Measurements from ENCODE around the gene TLCD3B. TPM values are rescaled to one million over a fixed set of nuclear protein-coding genes. Genes with fewer than 3 reads are reported as not detected.

The TLCD3B gene
- total and polyA plus RNA-seq, 9 of the 15 experiments (the other 6 are each of a cell fraction or from before 2014, with no cell fraction given), result 0.10 to 0.52 (median 0.23) TPM; not detected in 4

GRCh38 chr16:30063893-30064728 is 33.0 kb upstream of the TLCD3B start (continued):
- TF ChIP-seq PRDM10 (IDR thresholded peaks at IDR 0.05; ENCODE audit: partially characterized antibody), result peak; percentile 67
- peak; percentile 48 to 57 (median 50); a peak in 5 of 6 replicates for TF ChIP-seq CTCF (IDR thresholded peaks at IDR 0.05 in 2 of 3, conservative IDR thresholded peaks at IDR 0.05 in 1 of 3; ENCODE audit: insufficient read depth in 2 of 3, low read depth in 1 of 3, low read length in 3 of 3)
- TF ChIP-seq MYBL2 (IDR thresholded peaks at IDR 0.05; ENCODE audit: low read depth), result no peak
- TF ChIP-seq MYBL2 (CRISPR knock-in tag; IDR thresholded peaks at IDR 0.05; ENCODE audit: borderline replicate concordance), result no peak
- TF ChIP-seq MYC (IDR thresholded peaks at IDR 0.05; ENCODE audit: low read depth, low read length), result peak; percentile 73
- no peak for TF ChIP-seq MYC (CRISPR knock-in tag; IDR thresholded peaks at IDR 0.05; ENCODE audit: borderline replicate concordance, low read depth)
- 0 out of 2 replicates have a peak, but pooled peaks have one; percentile 61 for TF ChIP-seq POLR2AphosphoS2 (IDR thresholded peaks at IDR 0.05; ENCODE audit: low read length)
- TF ChIP-seq THAP12 (CRISPR knock-in tag; IDR thresholded peaks at IDR 0.05), result no peak
- no peak for TF ChIP-seq KLF13 (tag; IDR thresholded peaks at IDR 0.05; ENCODE audit: borderline replicate concordance, low read depth)
- TF ChIP-seq PCBP1 (IDR thresholded peaks at IDR 0.05; ENCODE audit: low read depth, low read length, poor library complexity, severe bottlenecking), result no peak
- TF ChIP-seq L3MBTL2 (IDR thresholded peaks at IDR 0.05), result peak; percentile 68
- peak; percentile 54 for TF ChIP-seq POLR2A (conservative IDR thresholded peaks at IDR 0.05)
- 0 out of 2 replicates have a peak, but pooled peaks have one; percentile 21 for TF ChIP-seq ARID1B (IDR thresholded peaks at IDR 0.05)
- TF ChIP-seq SMARCA4 (IDR thresholded peaks at IDR 0.05), result peak; percentile 33; the same call in 1 of the 2 replicates
- TF ChIP-seq ATF6 (CRISPR knock-in tag; IDR thresholded peaks at IDR 0.05), result no peak
- TF ChIP-seq FOXP1 (CRISPR knock-in tag; IDR thresholded peaks at IDR 0.05), result no peak

All from K562 (cell line).